ENCODE data around the gene CLK2. TPM values are rescaled to one million over a fixed set of nuclear protein-coding genes. Genes with fewer than 3 reads are reported as not detected.

Gene CLK2
- polyA plus RNA-seq (2013, experiment 1 of 2): 55.4 TPM
- 54.0 TPM for polyA plus RNA-seq (2013, experiment 2 of 2)

GRCh38 chr1:155273343-155274245 is at the start of gene CLK2:
Gene CLK2, minus strand, starts transcription at chr1:155273504. Its CDS starts 2,527 bp downstream, at chr1:155270977.
- peaks cover 6% of the 10 kb centered on the region for H3K79me1 ChIP-seq (ENCODE audit: low read depth, low read length)
- H3K4me1 ChIP-seq (ENCODE audit: control insufficient read depth in 2 of 2, insufficient read depth in 1 of 2, low read depth in 1 of 2, low read length in 2 of 2): peaks cover 14 to 17% of the 10 kb centered on the region in 2 donors
- no peak within 1 kb of the TSS for H4K91ac ChIP-seq (ENCODE audit: low read depth, low read length, poor library complexity)
- no peak within 1 kb of the TSS for H2BK15ac ChIP-seq (ENCODE audit: low read length)
- no peak within 1 kb of the TSS for H2BK120ac ChIP-seq (ENCODE audit: low read depth, low read length)
- H3K9me3 ChIP-seq (replicated peaks in 1 of 2; ENCODE audit: control insufficient read depth in 2 of 2, insufficient read depth in 1 of 2, low read depth in 1 of 2, low read length in 2 of 2): no peaks in the 10 kb centered on the region
- H2AFZ ChIP-seq (ENCODE audit: low read length): peak within 1 kb of the TSS; percentile 75
- peak within 1 kb of the TSS; percentile 96 for H3K18ac ChIP-seq (ENCODE audit: low read length)
- peak within 1 kb of the TSS; percentile 75 to 95 for H3K4me3 ChIP-seq (ENCODE audit: low read length in 2 of 2)
- peak within 1 kb of the TSS; percentile 59 for H3K4me2 ChIP-seq (ENCODE audit: insufficient read depth, low read length, poor library complexity, severe bottlenecking)
- peak; percentile 94 for DNase-seq (ENCODE audit: low spot score)
- H3K27ac ChIP-seq (replicated peaks; ENCODE audit: low read length): peak within 1 kb of the TSS; percentile 78
- H3K9ac ChIP-seq (ENCODE audit: low read depth, low read length, poor library complexity): peak within 1 kb of the TSS; percentile 75
- no peak within 1 kb of the TSS for H3K4ac ChIP-seq (ENCODE audit: low read length)
- H3K23ac ChIP-seq (ENCODE audit: low read depth, low read length, poor library complexity): peak within 1 kb of the TSS; percentile 91
- peak within 1 kb of the TSS; percentile 45 for H2AK5ac ChIP-seq (ENCODE audit: low read depth, low read length)
- no peak within 1 kb of the TSS for H2BK12ac ChIP-seq (ENCODE audit: low read length)
- H3K27me3 ChIP-seq (ENCODE audit: control insufficient read depth in 3 of 3, insufficient read depth in 3 of 3, low read depth in 1 of 3, low read length in 3 of 3): no peaks in the 10 kb centered on the region
- H3K36me3 ChIP-seq (replicated peaks in 1 of 2; ENCODE audit: control insufficient read depth in 2 of 2, insufficient read depth in 2 of 2, low read length in 2 of 2): peaks cover 25 to 38% of the 10 kb centered on the region in 2 donors
- H3K14ac ChIP-seq (ENCODE audit: low read length): no peak within 1 kb of the TSS
- no peak within 1 kb of the TSS for H4K8ac ChIP-seq (ENCODE audit: low read depth, low read length)
- WGBS, 2 donors (ENCODE audit: extremely low coverage in 2 of 2, insufficient read length in 2 of 2, insufficient replicate concordance in 1 of 2): no CpG with 5 or more reads among the region's 61 CpGs
- no peak within 1 kb of the TSS for H2BK5ac ChIP-seq (ENCODE audit: low read length)

DNA sequence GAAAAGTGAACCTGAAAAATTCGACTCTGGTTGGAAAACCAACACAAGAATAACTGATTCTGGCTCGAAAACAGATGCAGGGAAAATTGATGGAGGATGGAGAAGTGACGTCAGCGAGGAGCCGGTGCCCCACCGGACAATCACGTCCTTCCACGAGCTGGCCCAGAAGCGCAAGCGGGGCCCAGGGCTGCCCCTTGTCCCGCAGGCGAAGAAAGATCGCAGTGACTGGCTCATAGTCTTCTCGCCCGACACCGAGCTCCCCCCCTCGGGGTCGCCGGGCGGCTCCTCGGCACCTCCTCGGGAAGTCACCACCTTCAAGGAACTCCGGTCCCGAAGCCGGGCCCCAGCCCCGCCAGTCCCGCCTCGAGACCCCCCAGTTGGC is 49.3 kb upstream of the CLK2 start:
- Histone ChIP-seq H3K4me3 (ENCODE audit: low read length in 2 of 2) (peak overlapping the region; percentile 76 to 90), H3K36me3 (replicated peaks in 1 of 2; ENCODE audit: control insufficient read depth in 2 of 2, insufficient read depth in 2 of 2, low read length in 2 of 2) (peaks cover 37 to 66% of the 10 kb centered on the region in 2 donors), H3K4me2 (ENCODE audit: insufficient read depth, low read length, poor library complexity, severe bottlenecking) (peak overlapping the region; percentile 96), H4K91ac (ENCODE audit: low read depth, low read length, poor library complexity) (no peak overlapping the region), H2AK5ac (ENCODE audit: low read depth, low read length) (peak overlapping the region; percentile 64), H4K8ac (ENCODE audit: low read depth, low read length) (no peak overlapping the region), H2BK120ac (ENCODE audit: low read depth, low read length) (peak overlapping the region; percentile 17), H3K27me3 (ENCODE audit: control insufficient read depth in 3 of 3, insufficient read depth in 3 of 3, low read depth in 1 of 3, low read length in 3 of 3) (no peaks in the 10 kb centered on the region), H3K4me1 (ENCODE audit: control insufficient read depth in 2 of 2, insufficient read depth in 1 of 2, low read depth in 1 of 2, low read length in 2 of 2) (peaks cover 22 to 25% of the 10 kb centered on the region in 2 donors), H2BK5ac (ENCODE audit: low read length) (peak overlapping the region; percentile 89), H3K9ac (ENCODE audit: low read depth, low read length, poor library complexity) (peak overlapping the region; percentile 81), H3K4ac (ENCODE audit: low read length) (no peak overlapping the region), H3K9me3 (replicated peaks in 1 of 2; ENCODE audit: control insufficient read depth in 2 of 2, insufficient read depth in 1 of 2, low read depth in 1 of 2, low read length in 2 of 2) (no peaks in the 10 kb centered on the region), H2AFZ (ENCODE audit: low read length) (peak overlapping the region; percentile 92), H2BK15ac (ENCODE audit: low read length) (peak overlapping the region; percentile 40), H3K18ac (ENCODE audit: low read length) (peak overlapping the region; percentile 67), H2BK12ac (ENCODE audit: low read length) (no peak overlapping the region), H3K14ac (ENCODE audit: low read length) (no peak overlapping the region), H3K27ac (replicated peaks; ENCODE audit: low read length) (peak overlapping the region; percentile 98), H3K79me1 (ENCODE audit: low read depth, low read length) (peaks cover 22% of the 10 kb centered on the region), H3K23ac (ENCODE audit: low read depth, low read length, poor library complexity) (no peak overlapping the region)
- WGBS, 2 donors (ENCODE audit: extremely low coverage in 2 of 2, insufficient read length in 2 of 2, insufficient replicate concordance in 1 of 2): no CpG with 5 or more reads among the region's 28 CpGs
- no peak for DNase-seq (ENCODE audit: low spot score)

GRCh38 chr1:155321639-155322503 is 48.6 kb upstream of the CLK2 start:
- Histone ChIP-seq H3K9ac (ENCODE audit: low read depth, low read length, poor library complexity) (peak overlapping the region; percentile 78), H4K8ac (ENCODE audit: low read depth, low read length) (no peak overlapping the region)

More at GRCh38 chr1:155321639-155322503, 48.6 kb upstream of the CLK2 start:
- H3K79me1 ChIP-seq (ENCODE audit: low read depth, low read length): peaks cover 22% of the 10 kb centered on the region
- no peak overlapping the region for H4K91ac ChIP-seq (ENCODE audit: low read depth, low read length, poor library complexity)
- peak overlapping the region; percentile 13 for H2BK15ac ChIP-seq (ENCODE audit: low read length)
- H3K23ac ChIP-seq (ENCODE audit: low read depth, low read length, poor library complexity): no peak overlapping the region
- no peaks in the 10 kb centered on the region for H3K27me3 ChIP-seq (ENCODE audit: control insufficient read depth in 3 of 3, insufficient read depth in 3 of 3, low read depth in 1 of 3, low read length in 3 of 3)
- no peaks in the 10 kb centered on the region for H3K9me3 ChIP-seq (replicated peaks in 1 of 2; ENCODE audit: control insufficient read depth in 2 of 2, insufficient read depth in 1 of 2, low read depth in 1 of 2, low read length in 2 of 2)
- H3K36me3 ChIP-seq (replicated peaks in 1 of 2; ENCODE audit: control insufficient read depth in 2 of 2, insufficient read depth in 2 of 2, low read length in 2 of 2): peaks cover 38 to 66% of the 10 kb centered on the region in 2 donors
- peak overlapping the region; percentile 42 for H2AK5ac ChIP-seq (ENCODE audit: low read depth, low read length)
- H3K18ac ChIP-seq (ENCODE audit: low read length): no peak overlapping the region
- no peak for DNase-seq (ENCODE audit: low spot score)
- no peak overlapping the region for H2BK120ac ChIP-seq (ENCODE audit: low read depth, low read length)
- no peak overlapping the region for H2BK5ac ChIP-seq (ENCODE audit: low read length)
- no peak overlapping the region for H3K4ac ChIP-seq (ENCODE audit: low read length)
- no peak overlapping the region for H3K14ac ChIP-seq (ENCODE audit: low read length)
- peak overlapping the region; percentile 96 for H3K4me2 ChIP-seq (ENCODE audit: insufficient read depth, low read length, poor library complexity, severe bottlenecking)
- H3K27ac ChIP-seq (replicated peaks; ENCODE audit: low read length): no peak overlapping the region
- H3K4me1 ChIP-seq (ENCODE audit: control insufficient read depth in 2 of 2, insufficient read depth in 1 of 2, low read depth in 1 of 2, low read length in 2 of 2): peaks cover 22 to 25% of the 10 kb centered on the region in 2 donors
- no peak overlapping the region for H2BK12ac ChIP-seq (ENCODE audit: low read length)
- no CpG with 5 or more reads among the region's 27 CpGs for WGBS, 2 donors (ENCODE audit: extremely low coverage in 2 of 2, insufficient read length in 2 of 2, insufficient replicate concordance in 1 of 2)
- peak overlapping the region; percentile 92 for H2AFZ ChIP-seq (ENCODE audit: low read length)
- H3K4me3 ChIP-seq (ENCODE audit: low read length in 2 of 2): peak overlapping the region; percentile 66 to 76

All from neuronal stem cell (in vitro differentiated cells).